HCT116 (cell line): ENCODE measurements around the gene TEKT3. TPM values are rescaled to one million over a fixed set of nuclear protein-coding genes. Genes with fewer than 3 reads are reported as not detected.

Experiments
- ATAC-seq: fragments of 200-7000 bp; cut with Tn5 transposase; 2 replicates; pipeline ENCODE4 v1.9.1; 2020; ENCODE audit warnings: mild to moderate bottlenecking, moderate library complexity
- BruUV-seq: library from RNA; stranded (reverse); fragments of 400-500 nt; replicated peaks from 2 replicates; lab custom pipeline; 2021; lab: Mats Ljungman, UMichigan
- CTCF ChIA-PET: fragments of 300-600 bp; sonication (Branson Sonifier 250); formaldehyde crosslinking; loops from one replicate; lab custom pipeline; 2021; ENCODE audit warnings: antibody characterized with exemption; lab: Charles Lee
- POLR2A ChIA-PET: fragments of 300-600, 350-600 bp; sonication (Branson Sonifier 250); formaldehyde crosslinking; loops from one replicate; lab custom pipeline; 2021; ENCODE audit warnings: antibody characterized with exemption; lab: Charles Lee
- RAD21 ChIA-PET, 2 experiments: fragments of 300-600 bp; sonication (Branson Sonifier 250); formaldehyde crosslinking; loops; one replicate each; lab custom pipeline; 2023; ENCODE audit warnings: low total read pairs in 2 of 2; ENCODE audit not compliant: uncharacterized antibody in 2 of 2, unreplicated experiment in 2 of 2, low non-redundant PET in 1 of 2; lab: Charles Lee
- DNase-seq: peaks from one replicate; pipeline ENCODE4 v3.0.0-alpha.2; 2010; ENCODE audit warnings: low read depth, low spot score
- H2AFZ ChIP-seq: fragments of 200-600 bp; shearing (Covaris generic), sonication (generic); 2 replicates; pipeline ENCODE4 v1.6.1; 2017; ENCODE audit warnings: low read depth, mixed run types, mixed read lengths, antibody characterized with exemption, low read length; ENCODE audit not compliant: poor library complexity, severe bottlenecking
- H3K27ac ChIP-seq: 2 replicates; pipeline ENCODE4 v1.5.1; 2012; ENCODE audit warnings: low read depth, low read length
- H3K27me3 ChIP-seq: fragments of 200-600 bp; sonication (generic); 2 replicates; pipeline ENCODE4 v1.6.1; 2016; ENCODE audit warnings: mixed run types, low read length, mixed read lengths; ENCODE audit not compliant: insufficient read depth
- H3K36me3 ChIP-seq, 2 experiments: fragments of 200-500 bp in 1 of 2; fragments of 200-600 bp in 1 of 2; sonication (Bioruptor generic) in 1 of 2; sonication (generic) in 1 of 2; 2 replicates each; pipeline versions ENCODE4 v1.5.1 to v1.6.1; 2014 to 2016; ENCODE audit warnings: low read length in 2 of 2, inconsistent platforms in 1 of 2, mixed read lengths in 1 of 2, mixed run types in 1 of 2; ENCODE audit not compliant: insufficient read depth in 2 of 2, control insufficient read depth in 1 of 2
- H3K4me1 ChIP-seq, 2 experiments: fragments of 200-600 bp in 1 of 2; sonication (generic) in 1 of 2; 2 replicates each; pipeline versions ENCODE4 v1.5.1 to v1.6.1; 2012 to 2017; ENCODE audit warnings: low read length in 2 of 2, inconsistent platforms in 1 of 2, mild to moderate bottlenecking in 1 of 2, mixed read lengths in 1 of 2, mixed run types in 1 of 2, moderate library complexity in 1 of 2; ENCODE audit not compliant: insufficient read depth in 2 of 2, control insufficient read depth in 1 of 2
- H3K4me2 ChIP-seq: fragments of 200-600 bp; sonication (generic); 2 replicates; pipeline ENCODE4 v1.6.1; 2017; ENCODE audit warnings: mixed run types, low read length, mixed read lengths
- H3K4me3 ChIP-seq, 2 experiments: fragments of 200-600 bp in 1 of 2; sonication (generic) in 1 of 2; replicated peaks in 1 of 2; 2 replicates each; pipeline ENCODE4 v1.5.1; 2011 to 2016; ENCODE audit warnings: low read length in 2 of 2, control low read depth in 1 of 2, low read depth in 1 of 2, mild to moderate bottlenecking in 1 of 2, mixed read lengths in 1 of 2, mixed run types in 1 of 2
- H3K79me2 ChIP-seq: fragments of 200-600 bp; sonication (generic); 2 replicates; pipeline ENCODE4 v1.6.1; 2017; ENCODE audit warnings: mild to moderate bottlenecking, mixed run types, low read length, moderate library complexity, mixed read lengths; ENCODE audit not compliant: insufficient read depth
- H3K9ac ChIP-seq: fragments of 200-600 bp; sonication (generic); 2 replicates; pipeline ENCODE4 v1.6.1; 2016; ENCODE audit warnings: low read length, mixed read lengths
- H3K9me2 ChIP-seq: fragments of 200-600 bp; sonication (generic), shearing (Covaris generic); 2 replicates; pipeline ENCODE4 v1.6.1; 2017; ENCODE audit warnings: mixed run types, mild to moderate bottlenecking, moderate library complexity; ENCODE audit not compliant: insufficient read depth
- H3K9me3 ChIP-seq, 2 experiments: fragments of 200-500 bp in 1 of 2; fragments of 200-600 bp in 1 of 2; sonication (Bioruptor generic) in 1 of 2; sonication (generic) in 1 of 2; 2 replicates each; pipeline ENCODE4 v1.6.1; 2014 to 2017; ENCODE audit warnings: low read length in 2 of 2, mixed read lengths in 2 of 2, inconsistent platforms in 1 of 2, low read depth in 1 of 2, mild to moderate bottlenecking in 1 of 2, mixed run types in 1 of 2, moderate library complexity in 1 of 2; ENCODE audit not compliant: control insufficient read depth in 1 of 2, insufficient read depth in 1 of 2
- H4K20me1 ChIP-seq: fragments of 200-600 bp; sonication (generic), shearing (Covaris generic); 2 replicates; pipeline ENCODE4 v1.6.1; 2017; ENCODE audit warnings: mixed run types, mild to moderate bottlenecking, moderate library complexity; ENCODE audit not compliant: insufficient read depth
- CBX3 ChIP-seq: IDR thresholded peaks from 2 replicates; pipeline ENCODE4 v1.6.1; 2012; ENCODE audit warnings: low read depth
- EGR1 ChIP-seq: IDR thresholded peaks from 2 replicates; pipeline ENCODE4 v1.6.1; 2012; ENCODE audit warnings: low read depth
- EZH2 ChIP-seq: fragments of 200-600 bp; sonication (generic); IDR thresholded peaks from 2 replicates; pipeline ENCODE4 v1.6.1; 2017; ENCODE audit warnings: antibody characterized with exemption, mixed run types
- JUND ChIP-seq: IDR thresholded peaks from 2 replicates; pipeline ENCODE4 v1.6.1; 2012
- RAD21 ChIP-seq: IDR thresholded peaks from 2 replicates; pipeline ENCODE4 v1.6.1; 2012; ENCODE audit warnings: low read depth, mild to moderate bottlenecking
- SIN3A ChIP-seq: IDR thresholded peaks from 2 replicates; pipeline ENCODE4 v1.6.1; 2012; ENCODE audit warnings: low read depth
- ZBTB33 ChIP-seq: IDR thresholded peaks from 2 replicates; pipeline ENCODE4 v1.6.1; 2011; ENCODE audit warnings: mild to moderate bottlenecking, low read length, moderate library complexity; ENCODE audit not compliant: insufficient replicate concordance; ENCODE audit errors: extremely low read depth
- ZFX ChIP-seq: fragments of 450-650 bp; IDR thresholded peaks from 2 replicates; pipeline ENCODE4 v1.6.1; 2017
- ZNF274 ChIP-seq: fragments of 200-500 bp; sonication (Bioruptor generic); IDR thresholded peaks from 2 replicates; pipeline ENCODE4 v1.6.1; 2014; ENCODE audit warnings: mild to moderate bottlenecking, low read depth, low read length, inconsistent platforms
- intact Hi-C: fragments of 100-400 bp; cut with micrococcal nuclease; formaldehyde crosslinking; loops from 2 replicates; pipeline ENCODE4 v1.10.0; 2022
- total RNA-seq: library from RNA; stranded (reverse); gene quantifications from one replicate; pipeline ENCODE4 v1.2.1, GENCODE V29; 2021; ENCODE audit not compliant: unreplicated experiment

The TEKT3 gene
- total RNA-seq, 1 experiment from 2014 or later = 0.64 TPM

GRCh38 chr17:15257796-15258512 lies 83.4 kb downstream of the TEKT3 start:
- Histone ChIP-seq H3K36me3 (peaks cover 3 to 15% of the 10 kb centered on the region in 2 experiments; a peak in 1 of 4 replicates), H3K4me1 (peaks cover 13 to 39% of the 10 kb centered on the region in 2 experiments; a peak in 3 of 4 replicates), H2AFZ (no peak overlapping the region), H3K27me3 (no peaks in the 10 kb centered on the region), H3K9me3 (no peaks in the 10 kb centered on the region), H3K27ac (0 out of 2 replicates have a peak overlapping the region, but pooled peaks have one; percentile 8), H3K9ac (0 out of 2 replicates have a peak overlapping the region, but pooled peaks have one; percentile 27), H3K79me2 (peaks cover 38% of the 10 kb centered on the region), H3K4me2 (peak overlapping the region; percentile 58), H4K20me1 (no peaks in the 10 kb centered on the region), H3K9me2 (no peaks in the 10 kb centered on the region), H3K4me3 (no peak overlapping the region)
- ATAC-seq = no peak
- POLR2A ChIA-PET = interaction anchor here (0.9 kb wide), 1 partner anchor 9 kb away, joined by 3 read pairs; no protein-coding TSS in a partner anchor
- intact Hi-C loops = loop anchor here (5.0 kb wide), 1 partner anchor 689 kb away; the partner anchor contains the start of gene ADORA2B
- TF ChIP-seq EGR1 (no peak), ZBTB33 (no peak), ZFX (no peak), ZNF274 (no peak), JUND (no peak), CBX3 (no peak), SIN3A (no peak), EZH2 (no peak), RAD21 (no peak)
- RAD21 ChIA-PET = interaction anchor here (0.9 to 1.2 kb wide), 3 partner anchors 151 to 245 kb away, joined by 3 to 4 read pairs (median 3); no protein-coding TSS in a partner anchor
- no TSS peak for BruUV-seq
- CTCF ChIA-PET = interaction anchor here (0.9 to 8.6 kb wide), 6 partner anchors 10 to 245 kb away, joined by 3 to 77 read pairs (median 4); no protein-coding TSS in a partner anchor
- no peak for DNase-seq
